Kidney epithelial cell (primary cell): Measurements from ENCODE around the gene SORCS2. TPM values are rescaled to one million over a fixed set of nuclear protein-coding genes. Genes with fewer than 3 reads are reported as not detected.

Source experiments
- DNase-seq: peaks from one replicate; pipeline ENCODE4 v3.0.0-alpha.2; 2010; ENCODE audit warnings: low read depth
- H3K27me3 ChIP-seq: 2 replicates; pipeline ENCODE4 v1.6.0; 2011; ENCODE audit warnings: low read length; ENCODE audit not compliant: control insufficient read depth, insufficient read depth
- H3K36me3 ChIP-seq: 2 replicates; pipeline ENCODE4 v1.5.1; 2011; ENCODE audit warnings: low read length; ENCODE audit not compliant: control insufficient read depth, insufficient read depth
- H3K4me3 ChIP-seq: 2 replicates; pipeline ENCODE4 v1.5.1; 2011; ENCODE audit warnings: low read depth, mild to moderate bottlenecking, control low read depth, low read length
- total RNA-seq: library from RNA; depleted of rRNA; stranded (reverse); fragments of >200 nt; gene quantifications from 2 replicates; pipeline ENCODE4 v1.2.3, GENCODE V29; 2015
- TF ChIP-seq, protein P1 (sequence below): IDR thresholded peaks from 2 replicates; pipeline ENCODE4 v1.5.1; 2011; ENCODE audit warnings: mild to moderate bottlenecking, moderate library complexity, low read length, control low read depth, inconsistent platforms; ENCODE audit not compliant: insufficient read depth, poor library complexity, severe bottlenecking

SORCS2 gene
- total RNA-seq, 1 donor from 2014 or later: 1.4 TPM

DNA sequence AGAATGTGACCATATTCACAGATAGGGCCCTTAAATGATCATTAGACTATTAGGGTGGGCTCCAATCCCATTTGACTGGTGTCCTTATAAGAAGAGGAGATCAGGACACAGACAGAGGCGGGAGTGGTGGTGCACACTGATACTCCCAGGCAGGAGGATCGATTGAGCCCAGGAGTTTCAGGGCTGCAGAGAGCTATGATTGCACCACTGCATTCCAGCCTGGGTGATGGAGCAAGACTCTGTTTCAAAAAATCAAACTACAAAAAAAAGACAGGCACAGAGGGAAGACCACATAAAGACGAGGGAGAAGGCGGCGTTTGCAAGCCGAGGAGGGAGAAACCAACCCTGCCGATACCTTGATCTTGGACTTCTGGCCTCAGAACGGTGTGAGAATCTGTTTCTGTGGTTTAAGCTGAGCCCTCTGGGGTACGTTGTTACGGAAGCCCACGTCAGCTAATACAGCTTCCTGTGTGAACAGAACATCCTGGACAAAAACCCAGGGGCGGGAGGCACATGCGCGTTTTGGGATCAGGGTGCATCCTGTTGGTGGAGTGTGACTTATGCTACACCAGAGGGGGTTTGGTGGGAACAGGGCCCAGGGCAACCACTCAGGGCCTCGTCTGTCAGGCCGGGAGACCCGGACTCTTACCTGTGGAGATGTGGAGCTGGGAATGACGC is 454.2 kb downstream of the SORCS2 start:
- Histone ChIP-seq H3K27me3 (no peaks in the 10 kb centered on the region), H3K36me3 (no peaks in the 10 kb centered on the region), H3K4me3 (no peak overlapping the region)
- DNase-seq: no peak
- TF ChIP-seq, protein P1, sequence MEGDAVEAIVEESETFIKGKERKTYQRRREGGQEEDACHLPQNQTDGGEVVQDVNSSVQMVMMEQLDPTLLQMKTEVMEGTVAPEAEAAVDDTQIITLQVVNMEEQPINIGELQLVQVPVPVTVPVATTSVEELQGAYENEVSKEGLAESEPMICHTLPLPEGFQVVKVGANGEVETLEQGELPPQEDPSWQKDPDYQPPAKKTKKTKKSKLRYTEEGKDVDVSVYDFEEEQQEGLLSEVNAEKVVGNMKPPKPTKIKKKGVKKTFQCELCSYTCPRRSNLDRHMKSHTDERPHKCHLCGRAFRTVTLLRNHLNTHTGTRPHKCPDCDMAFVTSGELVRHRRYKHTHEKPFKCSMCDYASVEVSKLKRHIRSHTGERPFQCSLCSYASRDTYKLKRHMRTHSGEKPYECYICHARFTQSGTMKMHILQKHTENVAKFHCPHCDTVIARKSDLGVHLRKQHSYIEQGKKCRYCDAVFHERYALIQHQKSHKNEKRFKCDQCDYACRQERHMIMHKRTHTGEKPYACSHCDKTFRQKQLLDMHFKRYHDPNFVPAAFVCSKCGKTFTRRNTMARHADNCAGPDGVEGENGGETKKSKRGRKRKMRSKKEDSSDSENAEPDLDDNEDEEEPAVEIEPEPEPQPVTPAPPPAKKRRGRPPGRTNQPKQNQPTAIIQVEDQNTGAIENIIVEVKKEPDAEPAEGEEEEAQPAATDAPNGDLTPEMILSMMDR: no peak

DNA sequence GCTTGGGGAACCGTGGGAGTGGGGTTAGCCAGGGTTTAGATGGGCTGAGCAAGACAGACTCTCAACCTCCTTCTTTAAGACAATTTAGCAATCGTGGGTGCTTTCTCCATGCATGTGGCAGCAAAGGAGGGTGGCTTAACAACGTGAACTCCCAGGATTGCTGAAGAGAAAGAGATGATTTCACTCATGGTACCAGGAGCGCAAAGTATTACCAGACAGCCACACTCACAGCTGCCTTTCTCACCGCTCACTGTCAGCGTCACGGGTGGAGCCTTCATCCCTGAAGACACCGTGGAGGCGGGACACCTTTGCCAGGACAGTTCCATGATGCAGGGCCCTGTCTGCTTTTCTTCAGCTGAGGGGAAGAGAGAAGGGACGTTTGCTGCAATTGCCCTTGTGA is 454.8 kb downstream of the SORCS2 start:
- H3K27me3 ChIP-seq: no peaks in the 10 kb centered on the region
- DNase-seq: no peak
- no peaks in the 10 kb centered on the region for H3K36me3 ChIP-seq
- no peak overlapping the region for H3K4me3 ChIP-seq
- TF ChIP-seq, protein P1: no peak

DNA sequence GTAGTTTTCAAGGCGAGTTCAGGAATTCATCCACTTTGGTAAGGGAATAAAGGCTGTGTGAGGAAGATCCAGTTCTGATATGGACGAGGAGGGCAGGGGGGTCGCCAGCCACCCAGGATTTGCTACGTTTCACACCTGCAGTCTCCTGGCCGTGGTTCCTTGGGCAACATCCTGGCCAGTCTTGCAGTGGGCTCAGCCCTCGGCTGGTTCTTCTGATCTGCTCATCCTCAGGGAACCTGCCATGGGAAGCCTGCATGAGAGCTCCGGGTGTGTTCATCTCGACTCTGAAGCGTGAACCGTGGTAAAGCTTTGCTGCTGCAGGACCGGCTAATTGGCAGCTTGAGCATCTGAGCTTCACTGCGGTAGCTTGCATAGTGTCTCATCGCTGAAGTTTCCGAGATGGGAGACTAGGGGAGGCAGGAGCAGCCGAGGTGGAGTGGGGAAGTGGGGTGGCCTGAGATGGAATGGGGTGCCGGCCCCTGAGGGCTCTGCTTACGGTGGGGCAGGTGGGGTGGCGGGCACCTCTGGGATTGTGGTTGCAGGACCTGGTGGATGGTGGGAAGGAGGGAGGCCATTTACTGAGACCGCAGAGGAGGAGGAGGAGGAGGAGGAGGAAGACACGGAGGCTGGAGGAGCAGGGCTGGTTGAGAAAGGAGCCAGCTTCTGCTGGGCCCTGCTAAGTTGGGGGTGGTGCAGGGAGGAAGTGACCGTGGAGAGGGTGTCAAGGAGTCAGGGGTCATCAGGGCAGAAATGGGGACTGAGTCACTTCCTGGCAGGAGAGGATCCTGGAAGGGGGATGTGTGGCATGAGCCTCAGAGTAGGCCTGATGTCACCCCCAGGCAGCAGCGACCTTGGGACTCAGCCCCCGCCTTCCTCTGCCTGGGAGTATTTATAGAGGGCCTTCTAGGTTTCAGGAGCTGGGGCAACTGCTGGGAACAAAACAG is 455.5 kb downstream of the SORCS2 start:
- Histone ChIP-seq H3K4me3 (no peak overlapping the region), H3K36me3 (no peaks in the 10 kb centered on the region), H3K27me3 (no peaks in the 10 kb centered on the region)
- DNase-seq: no peak
- TF ChIP-seq, protein P1: no peak

DNA sequence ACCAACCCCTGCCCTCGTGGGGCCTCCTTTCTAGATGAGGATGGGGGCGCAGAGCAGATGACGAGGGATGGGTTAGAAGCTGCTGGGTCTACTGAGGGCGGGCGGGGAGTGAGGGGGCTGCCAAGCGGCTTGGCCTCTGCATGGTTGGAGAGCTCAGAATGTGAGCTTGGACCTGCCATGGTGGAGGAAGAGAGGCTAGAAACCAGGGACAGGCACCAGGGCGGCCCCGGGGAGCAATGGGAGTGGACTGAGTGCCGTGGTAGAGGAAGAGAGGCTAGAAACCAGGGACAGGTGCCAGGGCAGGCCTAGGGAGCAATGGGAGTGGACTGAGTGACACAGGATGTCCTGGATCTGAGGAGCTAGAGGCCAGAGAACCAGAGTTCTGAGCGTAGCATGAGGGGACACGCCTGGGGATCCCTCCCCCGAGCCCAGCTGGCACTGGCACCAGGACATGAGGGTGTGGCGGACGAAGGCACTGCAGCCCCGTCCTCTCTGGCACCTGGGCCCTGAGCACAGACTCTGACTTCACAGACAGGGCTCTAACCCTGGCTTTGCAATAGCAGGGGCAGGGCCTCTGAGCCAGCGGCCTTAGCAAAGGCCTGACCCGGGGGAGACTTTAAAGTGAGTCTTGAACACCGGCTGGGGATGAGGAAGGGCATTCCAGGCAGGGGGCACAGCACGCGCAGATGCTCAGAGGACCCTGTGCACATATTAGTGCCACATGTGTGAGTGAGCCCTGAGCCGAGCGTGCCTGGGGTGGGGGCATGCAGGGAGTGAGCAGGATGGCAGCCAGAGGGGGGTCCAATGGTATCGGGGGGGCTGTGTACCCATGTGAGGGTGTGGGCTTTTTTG is 456.4 kb downstream of the SORCS2 start:
- Histone ChIP-seq H3K36me3 (no peaks in the 10 kb centered on the region), H3K4me3 (no peak overlapping the region), H3K27me3 (no peaks in the 10 kb centered on the region)
- no peak for DNase-seq
- TF ChIP-seq, protein P1: no peak

DNA sequence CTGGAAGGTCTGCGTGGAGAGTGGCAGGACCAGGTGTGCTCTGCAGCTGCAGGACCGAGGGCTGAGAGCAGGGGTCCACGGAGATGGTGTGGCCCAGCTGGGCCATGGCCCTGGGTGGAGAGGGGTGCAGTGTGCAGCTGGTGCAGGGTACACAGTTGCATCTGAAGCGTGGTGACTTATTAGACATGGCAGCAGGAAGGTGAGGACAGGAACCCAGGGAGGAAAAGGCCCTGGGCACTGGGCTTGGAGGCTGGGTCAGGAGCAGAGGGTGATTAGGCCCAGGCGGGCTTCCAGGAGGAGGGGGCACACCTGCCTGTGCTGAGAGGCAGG is 457.0 kb downstream of the SORCS2 start:
- no peaks in the 10 kb centered on the region for H3K27me3 ChIP-seq
- no peaks in the 10 kb centered on the region for H3K36me3 ChIP-seq
- TF ChIP-seq, protein P1: no peak
- no peak for DNase-seq
- H3K4me3 ChIP-seq: no peak overlapping the region
